Measurements from ENCODE around the gene CREM. TPM values are rescaled to one million over a fixed set of nuclear protein-coding genes. Genes with fewer than 3 reads are reported as not detected.

Gene CREM
- total RNA-seq, 4 donors from 2014 or later: 24.3 to 42.5 (median 30.1) TPM

DNA sequence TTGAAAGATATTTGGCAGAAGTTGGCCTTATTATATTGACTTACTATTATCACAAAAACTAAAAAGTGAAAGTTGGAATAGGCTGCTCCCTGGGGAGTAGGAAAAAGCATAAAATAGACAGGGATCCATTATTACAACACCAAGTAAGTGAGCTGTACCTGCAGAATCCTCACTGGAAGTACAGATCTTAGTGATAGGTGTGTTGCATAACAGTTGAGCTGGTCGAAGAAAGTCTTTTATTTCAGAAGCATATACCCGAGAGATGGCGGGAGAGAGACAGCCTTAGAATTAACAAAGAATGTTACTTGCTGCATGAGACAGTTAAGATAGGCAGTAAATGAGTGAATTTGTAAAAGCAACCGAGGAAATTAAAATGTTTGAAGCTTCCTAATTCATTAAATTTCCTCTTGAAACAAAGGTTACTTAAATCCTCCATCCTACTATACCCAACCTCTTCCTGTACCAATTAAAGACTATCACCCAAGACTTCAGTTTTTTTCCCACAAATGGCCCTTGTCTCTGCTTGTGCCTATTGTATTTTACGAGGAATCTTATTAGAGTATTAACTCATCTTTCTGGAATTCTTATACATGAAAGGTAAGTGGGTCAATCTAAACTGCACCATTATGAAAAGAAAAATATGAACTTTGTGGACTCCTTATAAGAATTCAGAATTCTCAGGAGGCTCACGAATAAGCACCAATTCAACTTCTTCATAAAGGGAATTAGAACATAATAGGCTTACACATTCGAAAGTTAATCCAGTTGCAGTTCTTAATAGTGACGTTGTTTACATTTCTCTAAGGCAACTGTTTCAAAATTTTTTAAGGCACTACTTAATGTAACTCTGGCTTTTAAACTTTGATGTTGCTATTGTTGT, 56.2 kb downstream of the CREM start:
- in situ Hi-C loops (cut with MboI; ENCODE audit: low sequenced_read_pairs in 4 of 4): no loop called here
- intact Hi-C loops (cut with DNase I; ENCODE audit: low total_unique reads): no loop called here
- ATAC-seq: no peak

DNA sequence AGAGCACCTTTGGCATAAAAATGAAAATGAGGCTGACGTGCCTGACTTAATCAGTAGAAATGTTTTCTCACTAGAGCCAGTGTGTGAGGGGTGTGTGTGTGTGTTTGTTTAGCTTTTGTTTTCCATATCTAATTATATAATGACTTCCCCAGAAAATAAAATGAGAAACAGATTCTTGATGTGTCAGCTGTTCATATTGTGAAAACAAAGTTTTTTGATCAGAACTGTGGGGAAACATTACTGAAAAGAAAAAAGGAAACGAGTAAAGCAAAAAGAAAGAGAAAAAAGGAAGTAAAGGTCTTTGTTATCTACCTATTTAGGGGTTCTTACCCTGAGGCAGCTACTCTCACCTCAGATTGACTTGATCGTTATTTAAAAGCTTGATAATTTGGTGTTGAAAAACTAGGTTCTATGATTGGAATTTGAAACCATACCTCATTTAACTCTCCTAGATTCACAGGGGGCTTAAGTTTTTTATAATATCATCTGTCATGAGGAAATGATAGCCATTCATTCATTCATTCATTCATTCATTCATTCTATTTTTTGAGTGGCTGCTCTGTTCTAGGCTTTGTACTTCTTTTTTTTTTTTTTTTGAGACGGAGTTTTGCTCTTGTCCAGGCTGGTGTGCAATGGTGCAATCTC, 58.0 kb downstream of the CREM start:
- H3K27ac ChIP-seq: no peak overlapping the region
- DNase-seq (no peak), ATAC-seq (no peak)
- H3K36me3 ChIP-seq: no peaks in the 10 kb centered on the region
- TF ChIP-seq, protein P1, sequence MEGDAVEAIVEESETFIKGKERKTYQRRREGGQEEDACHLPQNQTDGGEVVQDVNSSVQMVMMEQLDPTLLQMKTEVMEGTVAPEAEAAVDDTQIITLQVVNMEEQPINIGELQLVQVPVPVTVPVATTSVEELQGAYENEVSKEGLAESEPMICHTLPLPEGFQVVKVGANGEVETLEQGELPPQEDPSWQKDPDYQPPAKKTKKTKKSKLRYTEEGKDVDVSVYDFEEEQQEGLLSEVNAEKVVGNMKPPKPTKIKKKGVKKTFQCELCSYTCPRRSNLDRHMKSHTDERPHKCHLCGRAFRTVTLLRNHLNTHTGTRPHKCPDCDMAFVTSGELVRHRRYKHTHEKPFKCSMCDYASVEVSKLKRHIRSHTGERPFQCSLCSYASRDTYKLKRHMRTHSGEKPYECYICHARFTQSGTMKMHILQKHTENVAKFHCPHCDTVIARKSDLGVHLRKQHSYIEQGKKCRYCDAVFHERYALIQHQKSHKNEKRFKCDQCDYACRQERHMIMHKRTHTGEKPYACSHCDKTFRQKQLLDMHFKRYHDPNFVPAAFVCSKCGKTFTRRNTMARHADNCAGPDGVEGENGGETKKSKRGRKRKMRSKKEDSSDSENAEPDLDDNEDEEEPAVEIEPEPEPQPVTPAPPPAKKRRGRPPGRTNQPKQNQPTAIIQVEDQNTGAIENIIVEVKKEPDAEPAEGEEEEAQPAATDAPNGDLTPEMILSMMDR (IDR thresholded peaks at IDR 0.05 in 4 of 5, conservative IDR thresholded peaks at IDR 0.05 in 1 of 5): no peak
- no peak for TF ChIP-seq POLR2A (IDR thresholded peaks at IDR 0.05)
- in situ Hi-C loops (cut with MboI; ENCODE audit: low sequenced_read_pairs in 4 of 4): no loop called here
- no peak overlapping the region for H3K4me3 ChIP-seq
- intact Hi-C loops (cut with DNase I; ENCODE audit: low total_unique reads): no loop called here
- no peaks in the 10 kb centered on the region for H3K9me3 ChIP-seq
- H3K27me3 ChIP-seq: no peaks in the 10 kb centered on the region
- H3K4me1 ChIP-seq: no peaks in the 10 kb centered on the region

More for the DNA sequence above, 56.2 kb downstream of the CREM start:
- peaks cover 0 to 8% of the 10 kb centered on the region in 2 donors for H3K36me3 ChIP-seq
- no peaks in the 10 kb centered on the region for H3K9me3 ChIP-seq
- H3K4me1 ChIP-seq: no peaks in the 10 kb centered on the region
- H3K27ac ChIP-seq: no peak overlapping the region
- no peaks in the 10 kb centered on the region for H3K27me3 ChIP-seq
- no peak for TF ChIP-seq POLR2A (IDR thresholded peaks at IDR 0.05)
- no peak for DNase-seq
- H3K4me3 ChIP-seq: no peak overlapping the region

GRCh38 chr10:35185260-35186034, 58.8 kb downstream of the CREM start:
- H3K4me3 ChIP-seq: no peak overlapping the region
- DNase-seq (no peak), ATAC-seq (no peak)
- H3K36me3 ChIP-seq: no peaks in the 10 kb centered on the region
- H3K4me1 ChIP-seq: no peaks in the 10 kb centered on the region
- in situ Hi-C loops (cut with MboI; ENCODE audit: low sequenced_read_pairs in 4 of 4) (no loop called here), intact Hi-C loops (cut with DNase I; ENCODE audit: low total_unique reads) (no loop called here)
- no peak overlapping the region for H3K27ac ChIP-seq
- H3K27me3 ChIP-seq: no peaks in the 10 kb centered on the region
- no peak for TF ChIP-seq POLR2A (IDR thresholded peaks at IDR 0.05)
- TF ChIP-seq, protein P1 (IDR thresholded peaks at IDR 0.05 in 4 of 5, conservative IDR thresholded peaks at IDR 0.05 in 1 of 5): no peak
- H3K9me3 ChIP-seq: no peaks in the 10 kb centered on the region

DNA sequence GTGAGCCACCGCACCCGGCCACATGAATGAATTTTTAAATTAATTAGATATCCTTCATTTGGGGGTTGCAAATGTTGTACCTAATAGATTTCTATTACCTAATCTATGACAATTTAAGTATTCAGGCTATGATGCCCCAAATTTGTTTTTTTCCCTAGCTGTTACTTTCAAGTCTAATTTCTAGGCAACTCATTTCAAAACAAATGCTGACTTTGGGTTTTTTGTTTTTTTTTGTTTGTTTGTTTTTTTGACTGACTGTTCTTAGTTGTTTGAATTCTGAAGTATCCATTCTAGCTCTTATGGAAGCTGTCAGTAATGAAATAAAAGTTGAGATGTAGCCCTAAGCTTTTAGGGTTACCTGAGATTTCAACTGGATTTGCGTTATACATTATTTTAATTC, 62.3 kb downstream of the CREM start:
- Histone ChIP-seq H3K27ac (no peak overlapping the region), H3K4me1 (no peaks in the 10 kb centered on the region), H3K4me3 (no peak overlapping the region), H3K36me3 (no peaks in the 10 kb centered on the region), H3K27me3 (no peaks in the 10 kb centered on the region), H3K9me3 (no peaks in the 10 kb centered on the region)
- intact Hi-C loops (cut with DNase I; ENCODE audit: low total_unique reads) (no loop called here), in situ Hi-C loops (cut with MboI; ENCODE audit: low sequenced_read_pairs in 4 of 4) (no loop called here)
- ATAC-seq: no peak
- TF ChIP-seq, protein P1 (IDR thresholded peaks at IDR 0.05 in 4 of 5, conservative IDR thresholded peaks at IDR 0.05 in 1 of 5): no peak
- TF ChIP-seq POLR2A (IDR thresholded peaks at IDR 0.05): no peak
- no peak for DNase-seq

GRCh38 chr10:35191523-35191922, 64.9 kb downstream of the CREM start:
- in situ Hi-C loops (cut with MboI; ENCODE audit: low sequenced_read_pairs in 4 of 4) (no loop called here), intact Hi-C loops (cut with DNase I; ENCODE audit: low total_unique reads) (no loop called here)
- no peaks in the 10 kb centered on the region for H3K4me1 ChIP-seq
- no peaks in the 10 kb centered on the region for H3K36me3 ChIP-seq
- H3K4me3 ChIP-seq: no peak overlapping the region
- peak; percentile 17 to 50 for DNase-seq
- no peaks in the 10 kb centered on the region for H3K9me3 ChIP-seq
- TF ChIP-seq POLR2A (IDR thresholded peaks at IDR 0.05): no peak
- H3K27ac ChIP-seq: peak overlapping the region in 3 of 4 donors; percentile 39 to 57 (median 42)
- ATAC-seq: no peak
- H3K27me3 ChIP-seq: no peaks in the 10 kb centered on the region

All from gastrocnemius medialis (tissue), 4 donors.